A549 treated with ZK216348 at 1 μM for 4 hours (cell line): ENCODE data around the gene SLC25A45. TPM values are rescaled to one million over a fixed set of nuclear protein-coding genes. Genes with fewer than 3 reads are reported as not detected.

Experiments used
- total RNA-seq: library from RNA; stranded (reverse); fragments of 200-300 nt; extraction: Qiagen RNA extraction; gene quantifications from 5 replicates; pipeline ENCODE4 v1.2.3, GENCODE V29; 2022; ENCODE audit warnings: low read depth

The SLC25A45 gene, protein sequence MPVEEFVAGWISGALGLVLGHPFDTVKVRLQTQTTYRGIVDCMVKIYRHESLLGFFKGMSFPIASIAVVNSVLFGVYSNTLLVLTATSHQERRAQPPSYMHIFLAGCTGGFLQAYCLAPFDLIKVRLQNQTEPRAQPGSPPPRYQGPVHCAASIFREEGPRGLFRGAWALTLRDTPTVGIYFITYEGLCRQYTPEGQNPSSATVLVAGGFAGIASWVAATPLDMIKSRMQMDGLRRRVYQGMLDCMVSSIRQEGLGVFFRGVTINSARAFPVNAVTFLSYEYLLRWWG
- 10.4 to 16.8 TPM (median 13.0 TPM) in 5 replicates for total RNA-seq

DNA sequence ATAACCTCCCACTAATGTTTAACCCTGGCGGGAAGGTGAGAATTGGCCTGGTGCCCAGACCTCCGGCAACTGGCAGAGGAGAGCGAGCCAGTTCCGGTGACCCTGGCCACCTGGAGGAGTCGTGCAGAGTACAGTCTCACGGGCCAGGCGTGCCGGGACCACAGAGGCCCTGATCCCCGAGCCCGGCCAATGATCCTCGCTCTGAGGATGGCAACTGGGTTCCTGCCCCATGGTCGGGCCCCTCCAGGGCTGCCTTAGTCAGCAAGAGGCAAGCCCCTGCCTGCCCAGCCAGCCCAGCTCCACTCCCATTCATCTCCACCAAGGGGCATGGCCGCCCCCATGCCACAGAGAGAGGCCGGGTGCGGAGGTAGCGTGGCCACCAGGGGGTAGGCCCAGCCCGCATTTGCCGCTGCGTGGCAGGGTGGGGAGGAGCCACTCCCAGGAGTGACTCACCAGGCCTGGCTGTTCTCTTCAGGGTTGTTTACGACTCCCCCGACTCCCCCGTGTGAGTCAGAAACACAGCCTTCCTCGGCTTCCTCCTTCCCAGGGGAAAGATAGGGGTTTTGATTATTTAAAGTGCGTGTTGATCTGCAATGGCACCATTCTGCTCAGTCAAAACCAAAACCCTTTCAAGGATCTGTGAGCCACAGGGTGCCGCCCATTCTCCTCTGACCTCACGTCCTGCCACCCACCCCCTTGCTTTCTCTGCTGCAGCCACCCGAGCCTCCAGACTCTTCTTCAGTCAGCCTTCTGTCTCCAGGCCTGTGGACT lies at the start of gene SLC25A45:
Gene SLC25A45 (minus strand): TSS at position 614 of the 771 bp plus-strand sequence. CDS start 695 bp downstream, outside the sequence.

DNA sequence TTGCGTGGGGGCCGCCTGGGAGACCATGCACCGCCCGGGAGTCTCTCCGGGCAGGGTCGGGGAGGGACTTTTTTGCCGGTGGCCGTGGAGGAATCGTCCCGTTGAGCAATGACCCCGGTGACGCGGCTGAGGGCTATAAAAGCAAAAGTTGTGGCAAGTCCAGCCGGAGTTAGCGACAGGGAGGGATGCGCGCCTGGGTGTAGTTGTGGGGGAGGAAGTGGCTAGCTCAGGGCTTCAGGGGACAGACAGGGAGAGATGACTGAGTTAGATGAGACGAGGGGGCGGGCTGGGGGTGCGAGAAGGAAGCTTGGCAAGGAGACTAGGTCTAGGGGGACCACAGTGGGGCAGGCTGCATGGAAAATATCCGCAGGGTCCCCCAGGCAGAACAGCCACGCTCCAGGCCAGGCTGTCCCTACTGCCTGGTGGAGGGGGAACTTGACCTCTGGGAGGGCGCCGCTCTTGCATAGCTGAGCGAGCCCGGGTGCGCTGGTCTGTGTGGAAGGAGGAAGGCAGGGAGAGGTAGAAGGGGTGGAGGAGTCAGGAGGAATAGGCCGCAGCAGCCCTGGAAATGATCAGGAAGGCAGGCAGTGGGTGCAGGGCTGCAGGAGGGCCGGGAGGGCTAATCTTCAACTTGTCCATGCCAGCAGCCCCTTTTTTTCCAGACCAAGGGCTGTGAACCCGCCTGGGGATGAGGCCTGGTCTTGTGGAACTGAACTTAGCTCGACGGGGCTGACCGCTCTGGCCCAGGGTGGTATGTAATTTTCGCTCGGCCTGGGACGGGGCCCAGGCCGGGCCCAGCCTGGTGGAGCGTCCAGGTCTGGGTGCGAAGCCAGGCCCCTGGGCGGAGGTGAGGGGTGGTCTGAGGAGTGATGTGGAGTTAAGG lies 40.4 kb upstream of the SLC25A45 start, which contains the start of gene NEAT1:
Gene NEAT1 (plus strand): TSS at position 166 of the 883 bp plus-strand sequence.

DNA sequence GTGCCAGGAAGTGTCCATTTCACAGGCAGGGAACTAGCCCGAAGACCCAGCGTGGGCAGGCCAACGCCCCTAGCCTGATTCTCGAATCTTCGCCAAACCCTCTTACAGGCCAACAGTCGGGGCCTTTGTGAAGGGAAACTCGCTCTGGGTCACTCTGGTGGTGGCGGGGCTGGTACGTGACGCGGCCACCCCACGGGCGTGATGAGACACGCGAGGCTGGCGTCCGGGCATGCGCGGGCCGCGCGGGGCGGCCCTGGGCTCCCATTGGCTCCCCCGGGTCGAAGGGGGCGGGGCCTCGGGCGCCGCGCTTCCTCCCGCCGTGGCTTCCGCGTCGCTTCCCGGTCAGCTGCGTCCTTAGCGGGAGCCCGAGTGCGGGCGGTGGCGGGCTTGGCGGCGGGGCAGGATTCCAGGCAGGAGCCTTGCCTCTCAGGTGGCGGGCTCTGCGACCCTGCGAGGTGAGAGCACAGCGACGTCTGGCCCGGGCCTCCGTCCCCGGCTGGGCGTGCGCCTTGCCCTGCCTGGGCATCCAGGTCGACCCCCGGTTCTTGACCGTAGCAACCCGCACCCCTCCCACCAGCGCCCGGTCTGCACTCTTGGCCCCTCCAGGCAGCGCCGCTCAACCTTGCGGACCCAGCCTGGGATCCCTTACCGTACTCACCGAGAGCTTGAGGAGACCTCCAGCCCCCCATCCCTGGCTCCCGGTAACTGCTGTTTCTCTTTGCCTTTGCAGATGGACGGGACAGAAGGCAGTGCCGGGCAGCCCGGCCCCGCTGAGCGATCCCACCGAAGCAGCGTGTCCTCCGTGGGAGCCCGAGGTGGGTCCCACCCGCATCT lies 4.1 kb upstream of the SLC25A45 start, which contains the start of gene FRMD8:
Gene FRMD8 (plus strand): TSS at position 331 of the 834 bp plus-strand sequence. CDS start 400 bp downstream, at position 731.

DNA sequence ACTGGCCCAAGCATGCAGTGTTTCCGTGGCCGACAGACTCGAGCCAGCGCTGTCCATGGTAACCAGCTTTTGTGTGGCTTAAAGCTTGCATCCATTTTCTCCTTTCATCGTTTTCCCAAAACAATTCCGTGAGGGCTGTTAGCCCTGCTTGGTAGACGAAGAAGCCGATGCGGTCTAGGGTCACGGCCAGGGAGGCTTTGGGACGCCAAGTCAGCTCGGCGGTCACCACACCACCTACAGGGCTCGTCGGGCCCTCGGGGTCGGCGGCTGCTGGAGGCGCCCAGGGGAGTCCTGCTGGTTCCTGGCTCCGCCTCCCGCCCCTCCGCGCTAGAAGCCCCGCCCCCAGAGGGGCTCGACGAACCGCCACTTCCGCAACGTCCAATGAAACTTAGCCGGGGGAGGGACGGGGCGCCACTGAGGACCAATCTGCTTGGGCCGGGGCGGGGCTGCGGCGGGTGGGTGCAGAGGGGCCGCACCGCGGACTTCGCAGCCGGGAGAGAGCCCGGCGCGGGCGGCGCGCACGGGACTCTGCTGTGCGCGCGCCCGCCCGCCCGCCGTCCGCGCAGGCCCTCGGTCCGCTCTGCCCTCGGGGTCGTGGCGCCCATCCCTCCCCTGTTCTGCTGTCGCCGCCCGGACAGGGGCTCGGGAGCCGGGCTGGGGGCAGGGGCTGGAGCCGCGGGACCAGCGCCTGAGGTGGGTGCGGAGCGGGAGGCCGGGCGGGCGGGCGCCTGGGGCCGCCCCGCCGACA lies 28.0 kb downstream of the SLC25A45 start, which contains the start of gene TIGD3:
Gene TIGD3 (plus strand): TSS at position 487 of the 748 bp plus-strand sequence. CDS start 1,058 bp downstream, outside the sequence.

Other genes starting within 250 kb of the SLC25A45 start
- 24.2 to 45.2 TPM (median 43.1 TPM) in 5 replicates for gene SYVN1, start 248.1 kb downstream of the SLC25A45 start, total RNA-seq
- not detected in 5 replicates for gene SPDYC, start 212.4 kb downstream of the SLC25A45 start, total RNA-seq
- gene CAPN1, start 200.7 kb downstream of the SLC25A45 start, total RNA-seq, result 75.9 to 131 TPM (median 115 TPM) in 5 replicates
- 13.8 to 24.5 TPM (median 18.0 TPM) in 5 replicates for gene POLA2, start 120.7 kb downstream of the SLC25A45 start, total RNA-seq
- gene CDC42EP2, start 67.8 kb downstream of the SLC25A45 start, total RNA-seq, result 13.7 to 22.4 TPM (median 14.9 TPM) in 5 replicates
- 39.2 to 48.6 TPM (median 42.1 TPM) in 5 replicates for gene DPF2, start 48.8 kb downstream of the SLC25A45 start, total RNA-seq
- gene TIGD3, start 27.9 kb downstream of the SLC25A45 start, total RNA-seq, result 0.39 to 1.2 TPM (median 1.1 TPM) in 5 replicates
- gene FRMD8, start 4.0 kb upstream of the SLC25A45 start, total RNA-seq, result 29.3 to 69.2 TPM (median 58.5 TPM) in 5 replicates
- 137 to 311 TPM (median 219 TPM) in 5 replicates for gene NEAT1, start 40.2 kb upstream of the SLC25A45 start, total RNA-seq
- gene MALAT1, start 116.4 kb upstream of the SLC25A45 start, total RNA-seq, result 34.8 to 90.0 TPM (median 83.9 TPM) in 5 replicates
- gene SCYL1, start 142.4 kb upstream of the SLC25A45 start, total RNA-seq, result 35.8 to 64.9 TPM (median 61.7 TPM) in 5 replicates
- 67.5 to 157 TPM (median 130 TPM) in 5 replicates for gene LTBP3, start 175.7 kb upstream of the SLC25A45 start, total RNA-seq
- 60.7 to 80.8 TPM (median 71.8 TPM) in 5 replicates for gene ZNRD2, start 187.8 kb upstream of the SLC25A45 start, total RNA-seq
- 20.9 to 62.5 TPM (median 57.0 TPM) in 5 replicates for gene FAM89B, start 189.9 kb upstream of the SLC25A45 start, total RNA-seq
- gene EHBP1L1, start 193.4 kb upstream of the SLC25A45 start, total RNA-seq, result 25.8 to 50.8 TPM (median 45.7 TPM) in 5 replicates
- 0.22 to 2.3 TPM (median 0.94 TPM) in 4 of 5 replicates, not detected in the other for gene KCNK7, start 213.2 kb upstream of the SLC25A45 start, total RNA-seq
- 25.9 to 57.4 TPM (median 50.9 TPM) in 5 replicates for gene MAP3K11, start 231.6 kb upstream of the SLC25A45 start, total RNA-seq
- 19.9 to 40.4 TPM (median 37.0 TPM) in 5 replicates for gene PCNX3, start 233.1 kb upstream of the SLC25A45 start, total RNA-seq